K562 (cell line): ENCODE results near the gene CREB3L4. TPM values are rescaled to one million over a fixed set of nuclear protein-coding genes. Genes with fewer than 3 reads are reported as not detected.
A peak's percentile ranks its signal among the peaks of the same experiment; 100 is the strongest.

Experiments
- ATF4 ChIP-seq: fragments of 450-650 bp; formaldehyde crosslinking; IDR thresholded peaks from 2 replicates; pipeline ENCODE4 v1.4.0; 2022; ENCODE audit warnings: mild to moderate bottlenecking, moderate library complexity
- C11orf30 ChIP-seq: fragments of 450-650 bp; IDR thresholded peaks from 2 replicates; pipeline ENCODE4 v1.6.1; 2016; ENCODE audit warnings: low read depth, mild to moderate bottlenecking
- CEBPB ChIP-seq: fragments of 450-650 bp; IDR thresholded peaks from 2 replicates; pipeline ENCODE4 v1.6.1; 2016; ENCODE audit warnings: missing genetic modification characterization, missing compliant biosample characterization
- E2F1 ChIP-seq: sonication (generic); formaldehyde crosslinking; IDR thresholded peaks from 2 replicates; pipeline ENCODE4 v1.8.1; 2023; ENCODE audit warnings: mild to moderate bottlenecking, missing genetic modification reagents, moderate library complexity
- ESRRB ChIP-seq: fragments of 250-450 bp; sonication (Bioruptor Pico); IDR thresholded peaks from 2 replicates; pipeline ENCODE4 v1.5.0; 2020; ENCODE audit warnings: mild to moderate bottlenecking, moderate library complexity, borderline replicate concordance
- ETV1 ChIP-seq: fragments of 450-650 bp; conservative IDR thresholded peaks from 2 replicates; pipeline ENCODE4 v1.6.1; 2016; ENCODE audit warnings: missing genetic modification characterization, control low read depth, low read depth, missing compliant biosample characterization
- EWSR1 ChIP-seq: fragments of 450-650 bp; IDR thresholded peaks from 2 replicates; pipeline ENCODE4 v1.6.1; 2018; ENCODE audit warnings: borderline replicate concordance, mild to moderate bottlenecking, low read depth, moderate library complexity; ENCODE audit not compliant: partially characterized antibody
- GTF2F1 ChIP-seq: IDR thresholded peaks from 2 replicates; pipeline ENCODE4 v1.6.1; 2011; ENCODE audit warnings: low read depth, low read length, improper control_type of control experiment
- HLTF ChIP-seq: fragments of 450-650 bp; IDR thresholded peaks from 2 replicates; pipeline ENCODE4 v1.6.1; 2016
- IRF9 ChIP-seq: fragments of 450-650 bp; IDR thresholded peaks from 2 replicates; pipeline ENCODE4 v1.6.1; 2016; ENCODE audit warnings: missing biosample characterization, missing genetic modification characterization
- KDM4B ChIP-seq, 2 experiments: fragments of 450-650 bp in 1 of 2; sonication (generic) in 1 of 2; IDR thresholded peaks; 2 replicates each; pipeline ENCODE4 v1.6.1; 2016 to 2017; ENCODE audit warnings: borderline replicate concordance in 2 of 2, antibody characterized with exemption in 1 of 2, low read depth in 1 of 2, mild to moderate bottlenecking in 1 of 2
- KLF16 ChIP-seq: IDR thresholded peaks from 2 replicates; pipeline ENCODE4 v1.6.1; 2016; ENCODE audit warnings: antibody characterized with exemption
- MAFK ChIP-seq: IDR thresholded peaks from 2 replicates; pipeline ENCODE4 v1.6.1; 2011; ENCODE audit warnings: low read length, improper control_type of control experiment
- MYC ChIP-seq, 2 experiments: fragments of 250-450 bp in 1 of 2; sonication (Bioruptor Pico) in 1 of 2; IDR thresholded peaks; 2 replicates each; pipeline versions ENCODE4 v1.5.1 to v1.6.1; 2012 to 2021; ENCODE audit warnings: low read depth in 2 of 2, borderline replicate concordance in 1 of 2, improper control_type of control experiment in 1 of 2, low read length in 1 of 2, mild to moderate bottlenecking in 1 of 2, moderate library complexity in 1 of 2
- NR4A1 ChIP-seq, 2 experiments: fragments of 250-450 bp in 1 of 2; fragments of 450-650 bp in 1 of 2; sonication (Bioruptor Pico) in 1 of 2; IDR thresholded peaks; 2 replicates each; pipeline versions ENCODE4 v1.4.0 to v1.6.1; 2016 to 2020; ENCODE audit warnings: mild to moderate bottlenecking in 2 of 2, missing compliant biosample characterization in 1 of 2, missing genetic modification characterization in 1 of 2, moderate library complexity in 1 of 2
- OTX1 ChIP-seq: fragments of 450-650 bp; formaldehyde crosslinking; IDR thresholded peaks from 2 replicates; pipeline ENCODE4 v1.4.0; 2022; ENCODE audit warnings: mild to moderate bottlenecking
- RBFOX2 ChIP-seq: fragments of 200-400 bp; formaldehyde crosslinking; IDR thresholded peaks from 2 replicates; pipeline ENCODE4 v1.6.1; 2017; ENCODE audit warnings: low read depth, mild to moderate bottlenecking, low read length, moderate library complexity
- SMARCE1 ChIP-seq: fragments of 450-650 bp; IDR thresholded peaks from 2 replicates; pipeline ENCODE4 v1.7.1; 2016; ENCODE audit warnings: mild to moderate bottlenecking
- SNAPC5 ChIP-seq: fragments of 250-450 bp; sonication (Bioruptor Pico); IDR thresholded peaks from 2 replicates; pipeline ENCODE4 v1.8.0; 2021; ENCODE audit warnings: moderate library complexity, mild to moderate bottlenecking, inconsistent platforms
- XRCC3 ChIP-seq: fragments of 450-650 bp; IDR thresholded peaks from 2 replicates; pipeline ENCODE4 v1.6.1; 2017; ENCODE audit warnings: mild to moderate bottlenecking, moderate library complexity
- ZHX1 ChIP-seq: fragments of 150-350 bp; conservative IDR thresholded peaks from 2 replicates; pipeline ENCODE4 v1.6.1; 2014; ENCODE audit warnings: low read length
- ZNF197 ChIP-seq: fragments of 200-800 bp; sonication (Bioruptor generic); IDR thresholded peaks from 2 replicates; pipeline ENCODE4 v1.6.1; 2016; ENCODE audit warnings: low read depth, missing genetic modification characterization, missing compliant biosample characterization
- polyA plus RNA-seq, 8 experiments: library from polyadenylated mRNA; depleted of rRNA in 4 of 8; stranded (reverse) in 5 of 8; unstranded in 3 of 8; fragments of >200 nt; fragmentation: Nextera tagmentation in 2 of 8; fragmentation: Illumina TruSeq in 1 of 8; extraction: Ambion mirVana in 2 of 8; extraction: Trizol in 1 of 8; gene quantifications; 2 replicates each; pipeline versions ENCODE4 v1.2.1 to v1.2.3, GENCODE V29; 2011 to 2014; ENCODE audit warnings: inconsistent platforms in 1 of 8, missing spikeins in 1 of 8
- total RNA-seq, 7 experiments: library from RNA; depleted of rRNA in 6 of 7; stranded (reverse); fragments of >200 nt in 6 of 7; fragmentation: Illumina TruSeq in 2 of 7; extraction: Trizol in 2 of 7; gene quantifications; 2 replicates each; pipeline versions ENCODE4 v1.2.1 to v1.2.3, GENCODE V29; 2011 to 2021; ENCODE audit warnings: low replicate concordance in 1 of 7

CREB3L4 gene
- total and polyA plus RNA-seq, 9 of the 15 experiments (the other 6 are each of a cell fraction or from before 2014, with no cell fraction given): 9.9 to 18.6 (median 13.9) TPM

- TF ChIP-seq EWSR1: no peak
- no peak; the same call in 1 of the 2 replicates for TF ChIP-seq C11orf30
- peak; percentile 89 for TF ChIP-seq E2F1
- no peak for TF ChIP-seq KLF16
- peak; percentile 53; the same call in 1 of the 2 replicates for TF ChIP-seq HLTF
- peak; percentile 64; the same call in 1 of the 2 replicates for TF ChIP-seq IRF9
- TF ChIP-seq ATF4: peak; percentile 82
- 0 out of 4 replicates have a peak, but pooled peaks of 1 of the 2 experiments have one; percentile 75 for TF ChIP-seq KDM4B (IDR thresholded peaks at IDR 0.05; ENCODE audit: borderline replicate concordance in 2 of 2, low read depth in 1 of 2)
- TF ChIP-seq CEBPB (tag): peak; percentile 93
- TF ChIP-seq ESRRB (CRISPR knock-in tag): no peak
- no peak for TF ChIP-seq NR4A1 (CRISPR knock-in tag; IDR thresholded peaks at IDR 0.05)
- peak; percentile 83; the same call in 1 of the 2 replicates for TF ChIP-seq NR4A1 (tag; IDR thresholded peaks at IDR 0.05)
- no peak for TF ChIP-seq SNAPC5
- peak; percentile 84 for TF ChIP-seq ZNF197 (CRISPR knock-in tag)
- peak; percentile 29; the same call in 1 of the 2 replicates for TF ChIP-seq MAFK
- peak; percentile 97 for TF ChIP-seq GTF2F1
- TF ChIP-seq ETV1: peak; percentile 96
- TF ChIP-seq MYC (IDR thresholded peaks at IDR 0.05; ENCODE audit: low read depth, low read length): peak; percentile 95
- peak; percentile 82; the same call in 1 of the 2 replicates for TF ChIP-seq MYC (CRISPR knock-in tag; IDR thresholded peaks at IDR 0.05; ENCODE audit: borderline replicate concordance, low read depth)
- TF ChIP-seq RBFOX2: peak; percentile 96
- TF ChIP-seq SMARCE1: 0 out of 2 replicates have a peak, but pooled peaks have one; percentile 14
- 0 out of 2 replicates have a peak, but pooled peaks have one; percentile 3 for TF ChIP-seq OTX1 (CRISPR knock-in tag)
- TF ChIP-seq XRCC3: no peak
- peak; percentile 98 for TF ChIP-seq ZHX1
These were observed 22.9 kb downstream of the CREB3L4 start, which contains the start of gene RPS27 (continued) for GRCh38 chr1:153990468-153991150.
